VCaP (cell line): ENCODE results near the gene QPCTL.
"Not testable (repeated sequence)": the region's sequence is repeated elsewhere in the genome, so short reads cannot be mapped to it uniquely, and the experiment has no call there.

Source experiments
- H3K27ac ChIP-seq: fragments of 450-650 bp; 2 replicates; pipeline ENCODE4 v1.5.1; 2017
- CTCF ChIP-seq: fragments of 450-650 bp; conservative IDR thresholded peaks from 2 replicates; pipeline ENCODE4 v1.5.1; 2017; ENCODE audit warnings: mild to moderate bottlenecking, moderate library complexity

The QPCTL gene

GRCh38 chr19:45746866-45747265, 54.4 kb downstream of the QPCTL start:
- no peak for TF ChIP-seq CTCF
- no peak overlapping the region for H3K27ac ChIP-seq

DNA sequence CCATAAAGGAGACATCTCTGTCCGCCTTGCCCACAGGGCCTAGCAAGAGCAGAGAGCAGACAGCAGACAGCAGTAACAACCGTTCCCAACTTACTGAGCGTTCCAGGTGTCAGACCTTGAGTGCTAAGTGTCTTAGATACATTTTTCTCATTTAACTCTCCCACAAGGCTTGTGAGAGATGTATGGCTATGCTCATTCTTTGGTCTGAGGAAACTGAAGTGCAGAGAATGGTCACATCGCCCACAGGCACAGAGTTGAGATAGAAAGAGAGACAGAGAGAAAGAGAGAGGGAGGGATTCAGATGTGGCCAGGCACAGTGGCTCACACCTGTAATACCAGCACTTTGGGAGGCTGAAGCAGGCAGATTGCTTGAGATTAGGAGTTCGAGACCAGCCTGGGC, 55.0 kb downstream of the QPCTL start:
- H3K27ac ChIP-seq, result no peak overlapping the region
- no peak for TF ChIP-seq CTCF

GRCh38 chr19:45751483-45751882, 59.0 kb downstream of the QPCTL start:
- not testable (repeated sequence) for H3K27ac ChIP-seq

DNA sequence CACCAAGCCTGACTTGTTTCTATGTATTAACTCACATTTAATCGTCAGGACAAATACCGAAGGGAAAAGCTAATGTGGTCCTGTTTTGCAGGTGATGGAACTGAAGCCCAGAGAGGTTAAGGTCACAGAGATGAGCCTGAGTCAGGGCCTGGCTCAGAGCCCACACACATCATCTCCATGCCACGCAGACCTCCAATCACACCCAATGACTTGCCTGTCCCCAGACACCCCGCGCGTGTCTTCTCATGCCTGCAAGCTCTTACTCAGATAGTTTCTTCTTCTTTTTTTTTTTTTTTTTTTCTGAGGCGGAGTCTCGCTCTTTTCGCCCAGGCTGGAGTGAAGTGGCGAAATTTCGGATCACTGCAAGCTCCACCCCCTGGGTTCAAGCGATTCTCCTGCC, 60.2 kb downstream of the QPCTL start:
- no peak for TF ChIP-seq CTCF
- H3K27ac ChIP-seq, result no peak overlapping the region

DNA sequence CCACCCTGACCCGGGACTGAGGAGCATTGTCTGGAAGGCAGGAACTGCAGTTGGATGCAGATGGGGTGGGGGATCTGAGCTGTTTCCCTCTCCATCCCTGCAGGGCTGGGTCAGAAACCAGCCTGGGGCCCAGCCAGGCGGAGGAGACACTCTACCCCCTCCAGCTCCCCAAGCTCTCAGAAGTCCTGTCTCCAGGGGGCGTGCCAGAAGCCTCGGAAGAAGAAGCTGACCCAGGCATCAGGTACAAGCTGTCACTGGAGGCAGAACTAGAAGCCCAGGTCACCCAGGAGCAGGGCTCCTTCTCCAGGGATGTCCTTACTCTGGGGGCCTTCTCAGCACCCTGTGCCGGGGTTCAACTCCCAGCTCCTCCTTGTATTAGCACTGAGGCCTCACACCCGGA, 61.1 kb downstream of the QPCTL start:
- H3K27ac ChIP-seq, result no peak overlapping the region
- no peak for TF ChIP-seq CTCF
